ENCODE results near the gene SNPH.

Gene SNPH

DNA sequence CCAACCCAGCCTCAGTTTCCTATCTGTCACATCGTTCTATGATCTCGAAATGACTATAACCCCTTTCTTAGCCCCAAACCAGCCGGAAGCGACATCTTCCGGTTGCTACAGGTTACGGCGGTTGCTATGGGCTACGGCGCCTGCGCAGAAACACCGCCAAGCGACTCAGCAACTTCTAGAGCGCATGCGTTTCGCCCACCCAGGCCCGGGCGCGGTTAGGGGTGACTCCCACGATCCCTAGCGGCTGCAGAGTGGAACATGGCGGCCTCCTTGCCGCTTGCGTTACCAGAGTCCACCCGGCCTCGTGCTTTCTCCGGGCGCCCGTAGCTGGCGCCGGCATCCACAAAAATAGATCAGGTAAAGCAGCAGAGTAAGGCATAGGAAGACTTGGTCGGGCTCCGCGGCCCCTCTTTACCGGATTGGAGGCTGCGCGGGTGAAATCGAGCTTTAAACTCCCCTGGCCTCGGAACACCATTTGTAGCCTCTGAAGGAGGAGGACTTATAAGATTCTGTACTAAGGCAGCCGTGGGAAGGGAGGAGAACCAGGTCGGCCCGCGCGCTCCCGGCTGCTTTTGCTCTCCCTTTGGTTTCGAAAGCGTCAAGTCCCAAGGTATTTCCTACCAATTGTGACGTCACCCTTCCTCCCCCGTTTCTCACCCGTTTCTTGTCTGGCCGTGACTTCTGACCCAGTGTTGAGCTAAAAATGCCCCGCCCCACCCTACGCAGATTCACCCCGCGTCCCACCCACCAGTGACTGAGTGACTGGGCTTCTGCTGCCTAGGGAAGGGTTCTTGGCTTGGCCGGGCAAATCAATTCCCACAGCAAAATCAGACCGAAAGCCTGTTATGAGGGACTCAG is 59.3 kb downstream of the SNPH start:
- peak overlapping the region; percentile 92 to 94 for H3K4me3 ChIP-seq (ENCODE audit: low read length in 2 of 2)
- H3K9ac ChIP-seq (ENCODE audit: low read length in 2 of 2): peak overlapping the region; percentile 99 to 100
- peak overlapping the region; percentile 98 for H3K27ac ChIP-seq (ENCODE audit: low read length)
- no peaks in the 10 kb centered on the region for H3K36me3 ChIP-seq (ENCODE audit: control insufficient read depth in 2 of 2, insufficient read depth in 2 of 2, low read length in 2 of 2)
- no peaks in the 10 kb centered on the region for H3K27me3 ChIP-seq (ENCODE audit: control insufficient read depth in 1 of 2, insufficient read depth in 2 of 2, low read length in 2 of 2)
- H3K9me3 ChIP-seq (ENCODE audit: control insufficient read depth in 2 of 2, low read length in 2 of 2): no peaks in the 10 kb centered on the region
- H3K4me1 ChIP-seq (ENCODE audit: control insufficient read depth, insufficient read depth, low read length): peaks cover 46% of the 10 kb centered on the region

GRCh38 chr20:1326031-1326930 is 60.2 kb downstream of the SNPH start:
- Histone ChIP-seq H3K27me3 (ENCODE audit: control insufficient read depth in 1 of 2, insufficient read depth in 2 of 2, low read length in 2 of 2) (no peaks in the 10 kb centered on the region), H3K4me1 (ENCODE audit: control insufficient read depth, insufficient read depth, low read length) (peaks cover 46% of the 10 kb centered on the region), H3K27ac (ENCODE audit: low read length) (peak overlapping the region; percentile 98), H3K36me3 (ENCODE audit: control insufficient read depth in 2 of 2, insufficient read depth in 2 of 2, low read length in 2 of 2) (peaks cover 0 to 2% of the 10 kb centered on the region in 2 donors), H3K4me3 (ENCODE audit: low read length in 2 of 2) (peak overlapping the region; percentile 92 to 94), H3K9me3 (ENCODE audit: control insufficient read depth in 2 of 2, low read length in 2 of 2) (no peaks in the 10 kb centered on the region), H3K9ac (ENCODE audit: low read length in 2 of 2) (peak overlapping the region; percentile 99 to 100)

DNA sequence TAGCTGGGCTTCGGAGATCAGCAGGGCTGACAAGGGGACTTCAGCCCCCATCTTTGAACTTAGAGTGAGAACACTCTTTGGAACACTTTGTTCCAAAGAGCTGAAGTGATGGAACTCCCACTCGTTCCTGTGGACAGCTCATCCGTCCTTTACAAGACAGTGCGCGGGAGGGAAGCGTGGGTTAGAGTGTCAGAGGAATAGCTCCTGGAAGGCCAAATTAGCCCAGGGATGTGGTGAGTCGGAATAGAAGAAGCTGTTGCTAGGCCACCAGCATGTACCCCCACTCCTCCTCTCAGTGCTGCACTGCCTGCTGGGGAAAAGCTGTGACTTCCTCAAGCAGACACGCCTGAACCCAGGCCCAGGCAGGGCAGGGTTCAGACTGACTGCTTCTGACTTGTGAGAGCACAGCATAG is 61.2 kb downstream of the SNPH start:
- Histone ChIP-seq H3K4me1 (ENCODE audit: control insufficient read depth, insufficient read depth, low read length) (peaks cover 45% of the 10 kb centered on the region), H3K36me3 (ENCODE audit: control insufficient read depth in 2 of 2, insufficient read depth in 2 of 2, low read length in 2 of 2) (peaks cover 0 to 4% of the 10 kb centered on the region in 2 donors), H3K9me3 (ENCODE audit: control insufficient read depth in 2 of 2, low read length in 2 of 2) (no peaks in the 10 kb centered on the region), H3K27ac (ENCODE audit: low read length) (peak overlapping the region; percentile 98), H3K27me3 (ENCODE audit: control insufficient read depth in 1 of 2, insufficient read depth in 2 of 2, low read length in 2 of 2) (no peaks in the 10 kb centered on the region), H3K9ac (ENCODE audit: low read length in 2 of 2) (no peak overlapping the region), H3K4me3 (ENCODE audit: low read length in 2 of 2) (no peak overlapping the region)

GRCh38 chr20:1327827-1328679 is 62.0 kb downstream of the SNPH start:
- H3K27ac ChIP-seq (ENCODE audit: low read length): no peak overlapping the region
- peaks cover 44% of the 10 kb centered on the region for H3K4me1 ChIP-seq (ENCODE audit: control insufficient read depth, insufficient read depth, low read length)
- no peak overlapping the region for H3K4me3 ChIP-seq (ENCODE audit: low read length in 2 of 2)
- no peaks in the 10 kb centered on the region for H3K9me3 ChIP-seq (ENCODE audit: control insufficient read depth in 2 of 2, low read length in 2 of 2)
- H3K9ac ChIP-seq (ENCODE audit: low read length in 2 of 2): peak overlapping the region in 1 of 2 donors; percentile 47
- peaks cover 5 to 9% of the 10 kb centered on the region in 2 donors for H3K36me3 ChIP-seq (ENCODE audit: control insufficient read depth in 2 of 2, insufficient read depth in 2 of 2, low read length in 2 of 2)
- H3K27me3 ChIP-seq (ENCODE audit: control insufficient read depth in 1 of 2, insufficient read depth in 2 of 2, low read length in 2 of 2): no peaks in the 10 kb centered on the region

DNA sequence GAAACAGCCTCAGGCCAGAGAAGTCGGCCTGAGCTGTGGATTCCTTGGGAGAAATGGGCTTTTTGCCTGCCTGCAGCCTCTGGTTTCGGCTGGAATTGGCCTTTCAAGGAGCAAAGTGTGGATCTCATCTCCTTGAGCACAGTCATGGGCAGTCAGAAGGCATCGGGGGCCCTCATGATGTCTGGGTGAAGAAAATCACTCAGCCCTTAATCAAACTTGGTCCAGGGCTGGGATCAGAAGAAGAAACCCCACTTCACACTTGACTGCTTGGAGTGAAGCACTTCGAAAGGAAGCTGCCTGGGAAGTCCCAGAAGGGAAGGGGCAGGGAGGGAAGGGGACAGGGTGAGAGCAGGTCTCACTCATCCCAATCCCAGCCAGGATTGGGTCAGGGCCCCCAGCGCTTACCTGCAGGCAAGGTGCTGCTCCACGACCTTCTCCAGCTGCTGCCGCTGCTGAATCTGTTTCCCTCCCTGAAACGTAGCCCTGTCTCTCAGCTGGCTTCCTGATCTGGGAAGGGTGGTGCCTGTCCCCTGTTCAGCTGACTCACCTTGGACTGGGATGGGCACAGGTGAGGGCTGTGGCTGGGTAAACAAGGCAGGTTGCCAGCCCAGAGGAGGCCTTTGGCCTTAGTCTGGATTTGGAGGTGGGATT is 62.7 kb downstream of the SNPH start, which contains the start of gene SDCBP2:
Gene SDCBP2 (minus strand): TSS at position 460 of the 651 bp plus-strand sequence. CDS start 8,723 bp downstream, outside the sequence.
- H3K9me3 ChIP-seq (ENCODE audit: control insufficient read depth in 2 of 2, low read length in 2 of 2): no peaks in the 10 kb centered on the region
- no peak within 1 kb of the TSS for H3K4me3 ChIP-seq (ENCODE audit: low read length in 2 of 2)
- peak within 1 kb of the TSS in 1 of 2 donors; percentile 47 for H3K9ac ChIP-seq (ENCODE audit: low read length in 2 of 2)
- H3K4me1 ChIP-seq (ENCODE audit: control insufficient read depth, insufficient read depth, low read length): peaks cover 43% of the 10 kb centered on the region
- peak within 1 kb of the TSS; percentile 6 for H3K27ac ChIP-seq (ENCODE audit: low read length)
- H3K36me3 ChIP-seq (ENCODE audit: control insufficient read depth in 2 of 2, insufficient read depth in 2 of 2, low read length in 2 of 2): peaks cover 5 to 9% of the 10 kb centered on the region in 2 donors
- no peaks in the 10 kb centered on the region for H3K27me3 ChIP-seq (ENCODE audit: control insufficient read depth in 1 of 2, insufficient read depth in 2 of 2, low read length in 2 of 2)

- peak overlapping the region in 1 of 2 donors; percentile 29 for H3K9ac ChIP-seq (ENCODE audit: low read length in 2 of 2)
- peaks cover 5 to 9% of the 10 kb centered on the region in 2 donors for H3K36me3 ChIP-seq (ENCODE audit: control insufficient read depth in 2 of 2, insufficient read depth in 2 of 2, low read length in 2 of 2)
- H3K9me3 ChIP-seq (ENCODE audit: control insufficient read depth in 2 of 2, low read length in 2 of 2): no peaks in the 10 kb centered on the region
- peaks cover 33% of the 10 kb centered on the region for H3K4me1 ChIP-seq (ENCODE audit: control insufficient read depth, insufficient read depth, low read length)
- H3K27ac ChIP-seq (ENCODE audit: low read length): peak overlapping the region; percentile 6
- H3K27me3 ChIP-seq (ENCODE audit: control insufficient read depth in 1 of 2, insufficient read depth in 2 of 2, low read length in 2 of 2): no peaks in the 10 kb centered on the region
- no peak overlapping the region for H3K4me3 ChIP-seq (ENCODE audit: low read length in 2 of 2)
Observed at GRCh38 chr20:1330075-1330830, 64.2 kb downstream of the SNPH start.

DNA sequence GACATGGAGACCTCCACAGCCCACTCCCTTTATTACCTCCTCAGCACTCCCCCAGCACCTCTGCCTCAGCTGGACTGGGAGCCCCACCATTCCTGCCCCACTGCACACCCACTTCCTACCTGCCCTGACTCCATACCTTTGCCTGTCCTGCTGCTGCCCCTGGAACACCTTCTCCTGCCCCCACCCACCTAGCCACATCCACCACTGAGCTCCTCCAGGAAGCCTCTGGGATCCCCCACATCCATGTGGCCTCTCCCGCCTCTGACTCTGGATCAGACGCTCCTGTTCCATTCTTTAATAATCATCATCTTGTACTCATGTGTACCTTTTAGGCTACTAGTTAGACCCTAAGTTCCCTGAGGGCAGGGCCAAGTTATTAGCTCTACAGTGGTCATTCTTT is 65.0 kb downstream of the SNPH start:
- Histone ChIP-seq H3K36me3 (ENCODE audit: control insufficient read depth in 2 of 2, insufficient read depth in 2 of 2, low read length in 2 of 2) (peaks cover 5 to 9% of the 10 kb centered on the region in 2 donors), H3K4me1 (ENCODE audit: control insufficient read depth, insufficient read depth, low read length) (peaks cover 30% of the 10 kb centered on the region), H3K27ac (ENCODE audit: low read length) (no peak overlapping the region), H3K9ac (ENCODE audit: low read length in 2 of 2) (no peak overlapping the region), H3K27me3 (ENCODE audit: control insufficient read depth in 1 of 2, insufficient read depth in 2 of 2, low read length in 2 of 2) (no peaks in the 10 kb centered on the region), H3K4me3 (ENCODE audit: low read length in 2 of 2) (no peak overlapping the region), H3K9me3 (ENCODE audit: control insufficient read depth in 2 of 2, low read length in 2 of 2) (no peaks in the 10 kb centered on the region)

GRCh38 chr20:1331801-1332453 is 65.8 kb downstream of the SNPH start:
- Histone ChIP-seq H3K4me1 (ENCODE audit: control insufficient read depth, insufficient read depth, low read length) (peaks cover 25% of the 10 kb centered on the region), H3K36me3 (ENCODE audit: control insufficient read depth in 2 of 2, insufficient read depth in 2 of 2, low read length in 2 of 2) (peaks cover 5 to 9% of the 10 kb centered on the region in 2 donors), H3K27ac (ENCODE audit: low read length) (no peak overlapping the region), H3K27me3 (ENCODE audit: control insufficient read depth in 1 of 2, insufficient read depth in 2 of 2, low read length in 2 of 2) (no peaks in the 10 kb centered on the region), H3K9ac (ENCODE audit: low read length in 2 of 2) (no peak overlapping the region), H3K4me3 (ENCODE audit: low read length in 2 of 2) (no peak overlapping the region), H3K9me3 (ENCODE audit: control insufficient read depth in 2 of 2, low read length in 2 of 2) (no peaks in the 10 kb centered on the region)

DNA sequence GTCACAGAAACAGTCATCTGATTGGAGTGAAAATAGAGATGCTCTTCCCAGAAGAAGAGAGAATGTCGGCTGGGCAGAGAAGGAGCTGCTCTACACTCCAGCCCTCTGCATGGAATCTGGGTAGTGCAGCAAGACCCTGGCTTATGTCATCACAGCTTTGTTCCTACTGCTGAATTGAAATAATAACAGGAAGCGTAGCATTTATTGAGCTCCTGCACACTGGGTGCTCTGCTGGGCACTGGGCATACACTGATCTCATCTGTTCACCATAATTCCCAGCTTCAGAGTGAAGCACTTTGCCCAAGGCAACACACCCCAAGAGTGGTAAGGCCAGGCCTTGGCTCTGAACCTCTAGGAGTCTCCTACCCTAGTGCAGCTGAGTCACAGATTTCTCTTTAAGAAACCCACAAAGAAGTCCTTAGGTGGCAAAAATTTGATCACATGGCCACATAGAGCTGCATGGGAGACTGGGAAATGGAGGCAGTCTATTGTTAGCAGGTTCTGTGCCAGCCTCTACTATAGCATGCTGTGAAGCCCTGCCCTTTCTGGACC is 66.7 kb downstream of the SNPH start:
- Histone ChIP-seq H3K27me3 (ENCODE audit: control insufficient read depth in 1 of 2, insufficient read depth in 2 of 2, low read length in 2 of 2) (no peaks in the 10 kb centered on the region), H3K4me3 (ENCODE audit: low read length in 2 of 2) (no peak overlapping the region)

More for the DNA sequence above, 66.7 kb downstream of the SNPH start:
- peaks cover 21% of the 10 kb centered on the region for H3K4me1 ChIP-seq (ENCODE audit: control insufficient read depth, insufficient read depth, low read length)
- H3K9ac ChIP-seq (ENCODE audit: low read length in 2 of 2): no peak overlapping the region
- H3K9me3 ChIP-seq (ENCODE audit: control insufficient read depth in 2 of 2, low read length in 2 of 2): no peaks in the 10 kb centered on the region
- no peak overlapping the region for H3K27ac ChIP-seq (ENCODE audit: low read length)
- peaks cover 5 to 9% of the 10 kb centered on the region in 2 donors for H3K36me3 ChIP-seq (ENCODE audit: control insufficient read depth in 2 of 2, insufficient read depth in 2 of 2, low read length in 2 of 2)
